CD4-positive, CD25-positive, alpha-beta regulatory T cell (primary cell): Measurements from ENCODE around the gene IGFALS. TPM values are rescaled to one million over a fixed set of nuclear protein-coding genes. Genes with fewer than 3 reads are reported as not detected.

ENCODE experiments used
- ATAC-seq, 2 donors: fragments of 150-1000 bp; cut with Tn5 transposase; one replicate each; pipeline ENCODE4 v1.10.0; 2021; ENCODE audit warnings: low read depth in 2 of 2, moderate number of reproducible peaks in 2 of 2, moderate library complexity in 1 of 2
- DNase-seq, 3 donors: peaks; one replicate each; pipeline versions ENCODE4 v3.0.0 to v3.0.0-alpha.2; 2012 to 2022; ENCODE audit warnings: mixed read lengths in 1 of 3
- H3K27ac ChIP-seq: one replicate; pipeline ENCODE4 v1.7.0; 2013; ENCODE audit warnings: mild to moderate bottlenecking, low read length; ENCODE audit not compliant: insufficient read depth, poor library complexity, severe bottlenecking
- H3K27me3 ChIP-seq: one replicate; pipeline ENCODE4 v1.7.0; 2013; ENCODE audit warnings: low read length; ENCODE audit not compliant: control insufficient read depth, insufficient read depth
- H3K36me3 ChIP-seq: one replicate; pipeline ENCODE4 v1.7.0; 2013; ENCODE audit warnings: mild to moderate bottlenecking, low read length, moderate library complexity; ENCODE audit not compliant: control insufficient read depth, insufficient read depth
- H3K4me1 ChIP-seq: 2 replicates; pipeline ENCODE4 v1.7.0; 2013; ENCODE audit warnings: mild to moderate bottlenecking, low read length; ENCODE audit not compliant: insufficient read depth, control insufficient read depth, poor library complexity, severe bottlenecking
- H3K4me3 ChIP-seq: one replicate; pipeline ENCODE4 v1.7.0; 2013; ENCODE audit warnings: low read depth, mild to moderate bottlenecking, low read length, moderate library complexity
- H3K9me3 ChIP-seq, 2 experiments: 1 replicate in 1 of 2; 2 replicates in 1 of 2; pipeline ENCODE4 v1.7.0; 2013; ENCODE audit warnings: low read length in 2 of 2, mild to moderate bottlenecking in 1 of 2, moderate library complexity in 1 of 2; ENCODE audit not compliant: control insufficient read depth in 2 of 2
- H3K27ac Mint-ChIP-seq, 3 donors: one replicate each; pipeline ENCODE4 v1.8.0; 2020 to 2022; ENCODE audit warnings: mild to moderate bottlenecking in 3 of 3, mixed read lengths in 3 of 3, moderate library complexity in 2 of 3
- H3K27me3 Mint-ChIP-seq: one replicate; pipeline ENCODE4 v1.8.0; 2022; ENCODE audit warnings: mild to moderate bottlenecking, mixed read lengths
- H3K36me3 Mint-ChIP-seq: one replicate; pipeline ENCODE4 v1.8.0; 2020; ENCODE audit warnings: mixed read lengths
- H3K4me1 Mint-ChIP-seq, 4 donors: one replicate each; pipeline ENCODE4 v1.8.0; 2020 to 2022; ENCODE audit warnings: mixed read lengths in 4 of 4, mild to moderate bottlenecking in 1 of 4
- H3K4me3 Mint-ChIP-seq, 4 donors: one replicate each; pipeline ENCODE4 v1.8.0; 2020 to 2022; ENCODE audit warnings: mild to moderate bottlenecking in 4 of 4, mixed read lengths in 4 of 4, moderate library complexity in 3 of 4
- H3K9me3 Mint-ChIP-seq, 7 donors: one replicate each; pipeline ENCODE4 v1.8.0; 2020 to 2022; ENCODE audit warnings: mixed read lengths in 7 of 7, mild to moderate bottlenecking in 3 of 7, moderate library complexity in 2 of 7
- polyA plus RNA-seq, 4 donors: library from polyadenylated mRNA; unstranded; fragments of 300-500 nt; fragmentation: Illumina TruSeq; gene quantifications; one replicate each; pipeline ENCODE4 v1.2.3, GENCODE V29; 2021
- total RNA-seq: library from RNA; stranded (reverse); gene quantifications from one replicate; pipeline ENCODE4 v1.2.3, GENCODE V29; 2022

Gene IGFALS
- total and polyA plus RNA-seq, 5 donors from 2014 or later = 0.24 to 0.84 TPM; not detected in 3

DNA sequence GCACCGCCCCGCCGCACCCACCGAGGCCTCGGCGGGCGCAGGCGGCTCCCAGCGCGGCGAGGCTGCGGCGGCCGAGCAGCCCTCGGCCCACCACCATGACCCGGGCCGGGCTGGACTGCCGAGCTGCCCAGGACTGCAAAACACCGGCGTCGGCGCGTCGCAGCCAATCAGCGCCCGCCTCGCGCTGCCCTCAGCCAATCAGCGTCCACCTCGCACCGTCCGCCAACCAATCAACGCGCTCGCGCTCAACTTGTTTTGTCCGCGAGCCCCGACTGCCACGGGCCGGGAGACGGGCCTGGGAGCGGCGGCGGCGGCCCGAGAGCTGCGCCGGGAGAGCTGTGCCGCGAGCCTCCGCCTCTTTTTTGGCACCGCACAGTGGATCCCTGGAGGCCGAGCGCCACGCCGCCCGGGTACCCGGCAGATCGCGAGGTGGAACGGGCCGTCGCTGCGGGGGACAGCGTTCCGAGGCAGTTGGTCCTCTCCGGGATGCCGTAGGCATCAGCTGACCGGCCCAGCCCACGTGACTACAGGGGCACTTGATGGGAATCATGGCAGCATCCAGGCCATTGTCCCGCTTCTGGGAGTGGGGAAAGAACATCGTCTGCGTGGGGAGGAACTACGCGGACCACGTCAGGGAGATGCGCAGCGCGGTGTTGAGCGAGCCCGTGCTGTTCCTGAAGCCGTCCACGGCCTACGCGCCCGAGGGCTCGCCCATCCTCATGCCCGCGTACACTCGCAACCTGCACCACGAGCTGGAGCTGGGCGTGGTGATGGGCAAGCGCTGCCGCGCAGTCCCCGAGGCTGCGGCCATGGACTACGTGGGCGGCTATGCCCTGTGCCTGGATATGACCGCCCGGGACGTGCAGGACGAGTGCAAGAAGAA lies 33.4 kb upstream of the IGFALS start, which contains the start of the genes FAHD1 and HAGH:
TSS of gene FAHD1 (plus strand) at position 516 of the 883 bp plus-strand sequence. CDS start at position 549, 33 bp downstream.
TSS of gene HAGH (minus strand) at position 135 of the 883 bp plus-strand sequence. CDS start at position 97, 38 bp downstream.
- H3K9me3 ChIP-seq = no peaks in the 10 kb centered on the region
- H3K27me3 ChIP-seq = no peaks in the 10 kb centered on the region
- peaks cover 46% of the 10 kb centered on the region for H3K4me1 ChIP-seq
- H3K36me3 ChIP-seq = peaks cover 10% of the 10 kb centered on the region
- Mint-ChIP-seq H3K27me3 (no peaks in the 10 kb centered on the region), H3K4me3 (peak within 1 kb of the TSS; percentile 88 to 95 (median 93)), H3K9me3 (no peaks in the 10 kb centered on the region), H3K4me1 (peaks cover 18 to 49% (median 35%) of the 10 kb centered on the region in 4 donors), H3K27ac (peak within 1 kb of the TSS; percentile 71 to 94 (median 91)), H3K36me3 (peaks cover 6% of the 10 kb centered on the region)
- peak within 1 kb of the TSS; percentile 76 for H3K27ac ChIP-seq
- peak; percentile 84 to 85 for ATAC-seq
- DNase-seq = peak; percentile 85 to 95 (median 93)
- H3K4me3 ChIP-seq = peak within 1 kb of the TSS; percentile 82

DNA sequence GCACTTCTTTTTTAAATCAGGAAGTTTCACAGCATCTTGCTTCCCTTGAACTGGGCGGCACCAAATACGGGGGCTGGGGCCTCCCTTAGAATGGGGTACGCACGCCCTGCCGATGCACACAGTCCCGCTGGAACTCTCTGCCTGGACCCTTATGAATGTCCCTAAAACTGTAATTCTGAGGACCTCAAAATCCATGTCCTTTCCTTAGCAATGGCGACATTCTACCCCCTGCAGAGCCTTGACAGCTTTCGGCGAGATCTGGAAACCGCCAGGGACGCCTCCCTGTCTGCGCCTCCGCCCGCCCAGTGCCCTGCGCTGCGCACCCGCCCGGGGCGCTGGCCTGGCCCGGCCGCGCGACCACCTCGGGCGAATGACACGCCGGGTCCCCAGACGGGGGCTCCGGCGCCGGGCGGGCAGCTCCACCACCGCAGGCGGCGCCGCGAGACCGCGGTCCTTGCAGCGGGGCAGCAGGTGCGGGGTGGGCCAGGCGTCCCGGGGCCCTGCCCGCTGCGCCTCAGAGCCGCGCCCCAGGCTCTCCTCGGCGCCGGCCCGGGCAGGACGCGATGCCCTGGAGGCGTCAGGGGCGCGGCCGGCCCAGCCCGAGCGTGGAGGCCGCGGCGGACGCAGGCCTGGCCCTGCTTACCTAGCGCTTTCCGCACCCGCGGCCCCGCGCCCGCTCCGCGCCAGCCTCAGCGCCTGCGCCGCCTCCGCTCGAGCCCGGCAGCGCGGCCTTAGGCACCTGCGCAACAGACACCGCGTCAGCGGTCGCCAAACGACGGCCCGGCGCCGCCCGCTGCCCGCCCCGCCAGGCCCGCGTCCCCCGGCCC lies 32.6 kb upstream of the IGFALS start:
- Mint-ChIP-seq H3K9me3 (no peaks in the 10 kb centered on the region), H3K36me3 (no peaks in the 10 kb centered on the region), H3K27ac (peak overlapping the region; percentile 60 to 91 (median 86)), H3K4me3 (peak overlapping the region; percentile 84 to 95 (median 86)), H3K4me1 (peaks cover 18 to 49% (median 35%) of the 10 kb centered on the region in 4 donors), H3K27me3 (no peaks in the 10 kb centered on the region)
- no peaks in the 10 kb centered on the region for H3K27me3 ChIP-seq
- H3K27ac ChIP-seq = peak overlapping the region; percentile 76
- peaks cover 46% of the 10 kb centered on the region for H3K4me1 ChIP-seq
- peak overlapping the region; percentile 64 for H3K4me3 ChIP-seq
- no peaks in the 10 kb centered on the region for H3K9me3 ChIP-seq
- peaks cover 10% of the 10 kb centered on the region for H3K36me3 ChIP-seq
- DNase-seq (peak; percentile 64 to 82 (median 81)), ATAC-seq (peak; percentile 75 to 76)

DNA sequence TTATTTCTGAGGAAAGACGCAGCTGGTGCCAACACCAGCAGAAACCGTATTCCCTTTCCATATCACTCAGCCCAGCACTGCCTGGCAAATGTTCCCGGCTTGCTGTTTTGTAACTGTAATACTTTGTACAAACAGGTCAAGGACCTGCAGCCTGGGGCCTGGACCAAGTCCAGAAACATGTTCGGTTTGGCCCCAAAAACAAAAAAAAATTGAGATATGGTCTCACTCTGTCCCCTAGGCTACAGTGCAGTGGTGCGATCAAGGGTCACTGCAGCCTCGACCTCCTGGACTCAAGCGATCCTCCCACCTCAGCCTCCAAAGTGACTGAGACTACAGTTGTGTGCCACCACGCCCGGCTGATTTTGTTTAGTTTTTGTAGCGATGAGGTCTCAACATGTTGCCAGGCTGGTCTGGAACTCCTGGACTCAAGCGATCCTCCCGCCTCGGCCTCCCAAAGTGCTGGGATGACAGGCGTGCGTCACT lies 31.9 kb upstream of the IGFALS start:
- no peaks in the 10 kb centered on the region for H3K9me3 Mint-ChIP-seq
- no peaks in the 10 kb centered on the region for H3K36me3 Mint-ChIP-seq
- Histone ChIP-seq H3K27ac (peak overlapping the region; percentile 69), H3K36me3 (peaks cover 10% of the 10 kb centered on the region), H3K4me1 (peaks cover 46% of the 10 kb centered on the region), H3K9me3 (no peaks in the 10 kb centered on the region), H3K27me3 (no peaks in the 10 kb centered on the region), H3K4me3 (peak overlapping the region; percentile 64)
- peaks cover 18 to 49% (median 32%) of the 10 kb centered on the region in 4 donors for H3K4me1 Mint-ChIP-seq
- no peaks in the 10 kb centered on the region for H3K27me3 Mint-ChIP-seq
- H3K4me3 Mint-ChIP-seq = peak overlapping the region; percentile 84 to 87 (median 84)
- DNase-seq = no peak
- ATAC-seq = no peak
- peak overlapping the region in 2 of 3 donors; percentile 72 to 86 for H3K27ac Mint-ChIP-seq

DNA sequence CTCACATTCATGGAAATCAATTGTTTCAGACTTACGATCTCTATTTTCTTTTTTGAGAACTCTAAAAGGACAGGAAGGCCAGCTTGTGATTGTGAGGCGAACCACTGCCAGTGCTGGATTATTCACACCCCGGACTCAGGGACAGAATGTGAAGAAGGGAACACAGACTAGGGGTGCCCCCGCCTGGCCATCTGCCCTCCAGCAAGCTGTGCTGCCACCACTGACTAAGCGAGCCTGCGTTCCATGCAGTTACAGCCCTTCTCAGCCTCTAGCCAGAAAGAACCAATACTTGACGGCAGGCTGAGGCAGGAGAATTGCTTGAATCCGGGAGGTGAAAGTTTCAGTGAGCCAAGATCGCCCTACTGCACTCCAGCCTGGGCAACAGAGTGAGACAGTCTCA lies 30.3 kb upstream of the IGFALS start:
- H3K9me3 ChIP-seq = no peaks in the 10 kb centered on the region
- DNase-seq (peak in 1 of 3 donors; percentile 20), ATAC-seq (no peak)
- no peak overlapping the region for H3K4me3 ChIP-seq
- H3K27ac ChIP-seq = no peak overlapping the region
- peaks cover 10% of the 10 kb centered on the region for H3K36me3 ChIP-seq
- peaks cover 38% of the 10 kb centered on the region for H3K4me1 ChIP-seq
- Mint-ChIP-seq H3K27me3 (no peaks in the 10 kb centered on the region), H3K27ac (peak overlapping the region in 1 of 3 donors; percentile 69), H3K4me1 (peaks cover 11 to 39% (median 20%) of the 10 kb centered on the region in 4 donors), H3K36me3 (no peaks in the 10 kb centered on the region), H3K9me3 (no peaks in the 10 kb centered on the region), H3K4me3 (peak overlapping the region; percentile 13 to 89 (median 66))
- H3K27me3 ChIP-seq = no peaks in the 10 kb centered on the region

DNA sequence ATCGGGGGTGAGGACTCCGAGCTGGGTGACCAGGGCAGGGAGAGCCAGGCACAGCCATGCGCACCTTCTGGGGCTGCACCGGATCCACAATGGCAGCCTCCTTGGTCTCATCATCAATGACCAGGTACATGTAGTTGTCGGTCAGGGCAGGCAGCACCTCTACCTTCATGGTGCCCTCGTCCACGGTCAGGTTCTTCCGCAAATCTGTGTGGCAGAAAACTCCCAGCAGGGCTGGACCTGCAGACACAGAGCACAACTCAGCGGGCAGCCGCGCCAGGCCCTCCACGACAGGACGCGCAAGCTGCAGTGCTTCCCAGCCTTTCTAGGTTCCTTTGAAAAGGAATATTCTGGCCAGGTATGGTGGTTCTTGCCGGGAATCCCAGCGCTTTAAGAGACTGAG lies 29.3 kb upstream of the IGFALS start:
- Mint-ChIP-seq H3K4me3 (no peak overlapping the region), H3K27me3 (no peaks in the 10 kb centered on the region), H3K4me1 (peaks cover 4 to 31% (median 16%) of the 10 kb centered on the region in 4 donors), H3K27ac (no peak overlapping the region), H3K9me3 (no peaks in the 10 kb centered on the region), H3K36me3 (no peaks in the 10 kb centered on the region)
- Histone ChIP-seq H3K27ac (no peak overlapping the region), H3K9me3 (no peaks in the 10 kb centered on the region), H3K4me3 (no peak overlapping the region), H3K4me1 (peaks cover 30% of the 10 kb centered on the region), H3K27me3 (no peaks in the 10 kb centered on the region), H3K36me3 (peaks cover 14% of the 10 kb centered on the region)
- no peak for DNase-seq
- ATAC-seq = no peak

DNA sequence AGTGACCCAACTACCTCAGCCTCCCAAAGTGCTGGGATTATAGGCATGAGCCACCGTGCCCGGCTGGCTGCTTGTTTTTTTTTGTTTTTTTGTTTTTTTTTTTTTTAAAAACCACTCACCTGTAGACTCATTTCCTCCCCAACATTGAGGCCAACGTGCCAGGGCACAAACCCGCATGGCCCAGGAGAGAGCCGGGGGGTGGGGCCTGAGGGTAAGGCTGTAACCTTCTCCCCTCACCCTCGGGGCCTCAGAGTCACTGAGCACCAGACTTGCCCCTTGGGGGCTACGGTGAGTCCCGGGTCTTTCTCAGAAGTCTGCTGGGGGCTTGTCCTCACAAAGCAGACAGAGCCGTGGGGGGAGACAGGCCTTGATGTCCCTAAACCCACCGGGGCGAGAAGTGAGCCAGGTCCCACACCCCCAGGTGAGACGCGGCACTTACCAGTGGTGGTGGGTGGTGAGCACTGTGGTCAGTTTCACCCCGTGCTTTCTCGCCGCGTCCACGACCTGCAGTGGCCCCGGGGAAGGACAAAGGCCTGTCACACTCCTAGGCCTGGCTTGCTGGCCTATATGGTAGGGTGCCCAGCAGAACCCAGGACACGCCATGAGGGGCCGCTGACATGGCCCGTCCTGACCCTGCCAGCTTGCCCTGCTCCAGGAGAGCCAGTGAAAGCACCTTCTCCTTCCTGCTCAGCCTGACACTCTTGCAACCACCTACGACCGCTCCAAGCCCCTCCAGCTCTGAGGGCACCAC lies 28.5 kb upstream of the IGFALS start:
- Mint-ChIP-seq H3K4me1 (peaks cover 0 to 23% (median 12%) of the 10 kb centered on the region in 4 donors), H3K27ac (no peak overlapping the region), H3K4me3 (no peak overlapping the region), H3K36me3 (no peaks in the 10 kb centered on the region), H3K9me3 (no peaks in the 10 kb centered on the region), H3K27me3 (no peaks in the 10 kb centered on the region)
- Histone ChIP-seq H3K9me3 (no peaks in the 10 kb centered on the region), H3K4me3 (no peak overlapping the region), H3K36me3 (peaks cover 20% of the 10 kb centered on the region), H3K4me1 (peaks cover 25% of the 10 kb centered on the region), H3K27me3 (no peaks in the 10 kb centered on the region), H3K27ac (no peak overlapping the region)
- ATAC-seq = no peak
- no peak for DNase-seq

DNA sequence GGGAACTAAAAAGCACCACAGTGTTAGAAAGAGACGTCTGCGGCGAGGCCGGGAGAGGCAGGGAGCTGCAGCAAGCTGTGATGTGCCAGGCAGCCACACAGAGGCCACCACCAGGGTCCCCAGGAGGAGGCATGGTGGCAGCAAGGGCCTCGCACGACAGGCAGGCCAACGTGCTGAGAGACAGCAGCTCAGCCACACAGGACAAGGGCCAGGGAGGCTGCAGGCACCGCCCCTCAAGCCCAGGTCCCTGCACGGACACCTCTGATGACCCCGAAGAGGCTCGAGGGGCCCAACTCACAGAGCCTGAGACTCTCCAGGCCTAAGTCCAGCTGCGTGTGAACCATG lies 27.4 kb upstream of the IGFALS start:
- H3K27ac Mint-ChIP-seq = peak overlapping the region in 1 of 3 donors; percentile 26
- Histone ChIP-seq H3K4me1 (peaks cover 24% of the 10 kb centered on the region), H3K9me3 (no peaks in the 10 kb centered on the region), H3K36me3 (peaks cover 28% of the 10 kb centered on the region), H3K4me3 (no peak overlapping the region), H3K27ac (no peak overlapping the region), H3K27me3 (no peaks in the 10 kb centered on the region)
- H3K36me3 Mint-ChIP-seq = no peaks in the 10 kb centered on the region
- H3K9me3 Mint-ChIP-seq = no peaks in the 10 kb centered on the region
- ATAC-seq = no peak
- peaks cover 0 to 22% (median 12%) of the 10 kb centered on the region in 4 donors for H3K4me1 Mint-ChIP-seq
- peak overlapping the region in 1 of 4 donors; percentile 54 for H3K4me3 Mint-ChIP-seq
- no peaks in the 10 kb centered on the region for H3K27me3 Mint-ChIP-seq
- DNase-seq = no peak
